A673 (cell line): ENCODE results near the gene PRPF6. TPM values are rescaled to one million over a fixed set of nuclear protein-coding genes. Genes with fewer than 3 reads are reported as not detected.

Source experiments
- BruUV-seq: library from RNA; stranded (reverse); fragments of 400-500 nt; replicated peaks from 2 replicates; lab custom pipeline; 2021; lab: Mats Ljungman, UMichigan
- CTCF ChIA-PET: fragments of 300-600 bp; sonication (Branson Sonifier 250); formaldehyde crosslinking; loops from one replicate; lab custom pipeline; 2022; ENCODE audit warnings: antibody characterized with exemption; lab: Charles Lee
- POLR2A ChIA-PET: fragments of 300-600 bp; sonication (Branson Sonifier 250); formaldehyde crosslinking; loops from one replicate; lab custom pipeline; 2022; ENCODE audit warnings: antibody characterized with exemption; ENCODE audit not compliant: low non-redundant PET; lab: Charles Lee
- DNase-seq: peaks from one replicate; pipeline ENCODE4 v3.0.0-alpha.2; 2015; ENCODE audit warnings: low spot score
- H3K27ac ChIP-seq: fragments of 200-600 bp; sonication (generic); 2 replicates; pipeline ENCODE4 v1.5.1; 2016; ENCODE audit warnings: mixed run types, low read depth, mild to moderate bottlenecking, mixed read lengths, antibody characterized with exemption, low read length; ENCODE audit not compliant: poor library complexity, severe bottlenecking
- H3K27me3 ChIP-seq: fragments of 200-600 bp; sonication (generic); replicated peaks from 2 replicates; pipeline ENCODE4 v1.6.1; 2017; ENCODE audit warnings: mixed run types, low read depth, mild to moderate bottlenecking, mixed read lengths, antibody characterized with exemption, low read length; ENCODE audit not compliant: insufficient read depth, poor library complexity
- H3K36me3 ChIP-seq: fragments of 200-600 bp; sonication (generic); 2 replicates; pipeline ENCODE4 v1.6.1; 2016; ENCODE audit warnings: mixed run types, mild to moderate bottlenecking, mixed read lengths, antibody characterized with exemption, low read length; ENCODE audit not compliant: insufficient read depth, poor library complexity, severe bottlenecking
- H3K4me1 ChIP-seq: fragments of 200-600 bp; sonication (generic); 2 replicates; pipeline ENCODE4 v1.6.1; 2017; ENCODE audit warnings: mixed run types, mild to moderate bottlenecking, mixed read lengths, antibody characterized with exemption, low read length; ENCODE audit not compliant: insufficient read depth, poor library complexity, severe bottlenecking
- H3K4me3 ChIP-seq: fragments of 200-600 bp; sonication (generic); 2 replicates; pipeline ENCODE4 v1.5.1; 2016; ENCODE audit warnings: low read depth, mixed run types, mild to moderate bottlenecking, mixed read lengths, low read length; ENCODE audit not compliant: poor library complexity, severe bottlenecking
- H3K9me3 ChIP-seq: fragments of 200-600 bp; sonication (generic); 2 replicates; pipeline ENCODE4 v1.6.1; 2016; ENCODE audit warnings: mixed run types, low read depth, mild to moderate bottlenecking, mixed read lengths, antibody characterized with exemption, low read length; ENCODE audit not compliant: poor library complexity, severe bottlenecking
- EZH2 ChIP-seq: fragments of 200-600 bp; sonication (generic); IDR thresholded peaks from 2 replicates; pipeline ENCODE4 v1.6.1; 2017; ENCODE audit warnings: borderline replicate concordance, low read depth, mild to moderate bottlenecking, mixed read lengths, antibody characterized with exemption, low read length; ENCODE audit not compliant: poor library complexity, severe bottlenecking
- intact Hi-C: fragments of 100-400 bp; cut with micrococcal nuclease; formaldehyde crosslinking; loops from one replicate; pipeline ENCODE4 v1.10.0; 2022; ENCODE audit not compliant: unreplicated experiment
- total RNA-seq: library from RNA; stranded (reverse); gene quantifications from 2 replicates; pipeline ENCODE4 v1.2.3, GENCODE V29; 2021
- TF ChIP-seq, protein P1 (sequence below): fragments of 300-800, 200-600 bp; sonication (generic); conservative IDR thresholded peaks from 2 replicates; pipeline ENCODE4 v1.5.1; 2017; ENCODE audit warnings: low read depth, mild to moderate bottlenecking, antibody characterized with exemption, low read length, moderate library complexity, mixed read lengths

PRPF6 gene
- total RNA-seq, 1 experiment from 2014 or later = 86.3 TPM

DNA sequence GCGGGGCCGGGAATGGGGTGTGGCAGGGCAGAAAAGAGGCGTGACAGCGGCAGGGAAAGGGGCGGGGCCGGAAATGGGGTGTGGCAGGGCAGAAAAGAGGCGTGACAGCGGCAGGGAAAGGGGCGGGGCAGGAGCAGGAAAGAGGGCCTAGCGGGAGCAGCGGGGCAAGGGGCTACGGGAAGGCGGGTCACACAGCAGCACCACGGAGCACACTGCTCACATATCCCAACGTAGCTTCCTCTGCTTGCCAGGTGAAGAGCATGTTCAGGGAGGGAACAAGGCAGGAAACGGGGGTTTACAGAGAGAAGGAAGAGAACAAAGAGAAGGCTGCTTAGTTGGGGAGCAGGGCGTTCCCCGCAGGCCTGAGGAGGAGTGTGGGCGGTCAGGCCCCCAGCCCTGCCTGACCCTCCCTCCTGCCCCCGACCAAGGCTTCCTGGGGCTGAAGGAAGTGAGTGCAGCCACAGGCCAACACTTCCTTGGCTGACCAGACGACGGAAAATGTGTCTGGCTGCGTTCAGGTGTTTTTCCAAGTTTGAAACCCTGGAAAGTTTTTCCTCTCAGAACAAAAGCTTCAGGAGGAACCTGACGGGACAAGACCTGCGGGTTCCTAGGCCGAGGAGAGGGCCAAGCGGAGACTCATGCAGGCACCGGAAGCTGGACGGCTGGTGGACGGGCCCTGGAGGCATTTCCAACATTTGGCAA lies 38.5 kb upstream of the PRPF6 start:
- intact Hi-C loops = no loop called here
- TF ChIP-seq, protein P1, sequence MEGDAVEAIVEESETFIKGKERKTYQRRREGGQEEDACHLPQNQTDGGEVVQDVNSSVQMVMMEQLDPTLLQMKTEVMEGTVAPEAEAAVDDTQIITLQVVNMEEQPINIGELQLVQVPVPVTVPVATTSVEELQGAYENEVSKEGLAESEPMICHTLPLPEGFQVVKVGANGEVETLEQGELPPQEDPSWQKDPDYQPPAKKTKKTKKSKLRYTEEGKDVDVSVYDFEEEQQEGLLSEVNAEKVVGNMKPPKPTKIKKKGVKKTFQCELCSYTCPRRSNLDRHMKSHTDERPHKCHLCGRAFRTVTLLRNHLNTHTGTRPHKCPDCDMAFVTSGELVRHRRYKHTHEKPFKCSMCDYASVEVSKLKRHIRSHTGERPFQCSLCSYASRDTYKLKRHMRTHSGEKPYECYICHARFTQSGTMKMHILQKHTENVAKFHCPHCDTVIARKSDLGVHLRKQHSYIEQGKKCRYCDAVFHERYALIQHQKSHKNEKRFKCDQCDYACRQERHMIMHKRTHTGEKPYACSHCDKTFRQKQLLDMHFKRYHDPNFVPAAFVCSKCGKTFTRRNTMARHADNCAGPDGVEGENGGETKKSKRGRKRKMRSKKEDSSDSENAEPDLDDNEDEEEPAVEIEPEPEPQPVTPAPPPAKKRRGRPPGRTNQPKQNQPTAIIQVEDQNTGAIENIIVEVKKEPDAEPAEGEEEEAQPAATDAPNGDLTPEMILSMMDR = no peak
- TF ChIP-seq EZH2 = no peak
- H3K27ac ChIP-seq = no peak overlapping the region
- no peaks in the 10 kb centered on the region for H3K9me3 ChIP-seq
- peaks cover 41% of the 10 kb centered on the region for H3K36me3 ChIP-seq
- ChIA-PET POLR2A (no interaction called here), CTCF (no interaction called here)
- H3K4me3 ChIP-seq = no peak overlapping the region
- BruUV-seq = no TSS peak
- peak; percentile 33 for DNase-seq
- H3K27me3 ChIP-seq = no peaks in the 10 kb centered on the region
- no peaks in the 10 kb centered on the region for H3K4me1 ChIP-seq

DNA sequence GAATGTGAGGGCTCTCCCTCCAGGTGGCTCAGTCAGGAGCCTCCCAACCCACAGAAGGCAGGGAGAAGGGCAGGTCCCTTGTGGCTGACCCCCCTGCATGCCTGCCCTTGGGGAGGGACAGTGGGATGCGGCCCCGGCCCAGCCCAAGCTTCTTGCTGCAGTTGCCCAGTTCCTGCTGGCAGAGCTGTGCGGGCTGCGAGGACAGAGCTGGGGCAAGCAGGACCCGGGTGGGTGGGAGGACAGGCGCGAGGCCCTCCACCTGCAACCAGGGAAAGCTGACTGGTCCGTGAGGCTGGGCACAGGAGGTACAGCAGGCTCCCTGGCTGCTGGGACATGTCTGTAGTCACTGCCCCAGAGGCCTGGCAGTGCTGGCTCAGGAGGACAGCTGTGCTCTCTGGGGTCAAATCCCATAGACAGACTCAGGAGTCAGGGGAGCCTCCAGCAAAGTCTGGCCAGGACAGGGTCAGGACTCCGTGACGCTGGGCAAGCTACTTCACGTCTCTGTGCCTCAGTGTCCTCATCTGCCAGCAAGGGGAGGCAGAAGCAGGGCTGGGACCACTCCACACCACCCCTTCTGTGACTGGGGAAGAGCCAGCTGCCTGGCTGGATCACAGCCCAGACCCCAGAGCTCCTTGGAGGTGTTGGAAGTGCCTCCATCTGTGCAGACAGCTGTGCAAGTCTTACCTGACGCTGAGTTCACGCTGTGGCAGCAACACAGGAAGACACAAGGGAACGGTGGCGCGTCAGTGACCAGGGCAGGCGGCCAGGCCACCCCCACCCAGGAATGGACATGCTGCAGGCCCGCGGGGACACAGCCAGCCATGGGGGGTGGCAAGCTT lies 37.7 kb upstream of the PRPF6 start:
- no peaks in the 10 kb centered on the region for H3K27me3 ChIP-seq
- peaks cover 2% of the 10 kb centered on the region for H3K4me1 ChIP-seq
- CTCF ChIA-PET = no interaction called here
- intact Hi-C loops = no loop called here
- H3K27ac ChIP-seq = no peak overlapping the region
- no peak for DNase-seq
- no peaks in the 10 kb centered on the region for H3K9me3 ChIP-seq
- peaks cover 41% of the 10 kb centered on the region for H3K36me3 ChIP-seq
- POLR2A ChIA-PET = no interaction called here
- no peak overlapping the region for H3K4me3 ChIP-seq
- TF ChIP-seq, protein P1 = no peak
- no peak for TF ChIP-seq EZH2
- BruUV-seq = no TSS peak

DNA sequence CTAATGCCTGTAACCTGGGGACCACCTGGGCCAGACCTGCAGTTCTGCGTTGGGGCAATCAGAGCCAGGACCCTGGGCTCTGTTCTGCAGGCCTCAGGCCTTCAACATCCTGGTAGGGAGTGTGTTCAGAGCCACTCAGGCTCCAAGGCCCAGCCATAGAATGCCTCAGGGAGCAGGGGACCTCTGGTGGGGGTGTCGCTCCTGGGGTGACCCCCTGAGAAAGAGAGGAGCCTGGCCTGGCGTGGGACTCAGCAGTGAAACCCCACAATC lies 37.2 kb upstream of the PRPF6 start:
- Histone ChIP-seq H3K27ac (no peak overlapping the region), H3K4me3 (no peak overlapping the region), H3K9me3 (no peaks in the 10 kb centered on the region), H3K36me3 (peaks cover 41% of the 10 kb centered on the region), H3K4me1 (peaks cover 8% of the 10 kb centered on the region), H3K27me3 (no peaks in the 10 kb centered on the region)
- intact Hi-C loops = no loop called here
- no TSS peak for BruUV-seq
- ChIA-PET POLR2A (no interaction called here), CTCF (no interaction called here)
- TF ChIP-seq, protein P1 = no peak
- no peak for TF ChIP-seq EZH2
- no peak for DNase-seq
